Activated B cell treated with CpG ODN at 0.5 μM for 24 hours (primary cell): Measurements from ENCODE around the gene ANO9. TPM values are rescaled to one million over a fixed set of nuclear protein-coding genes. Genes with fewer than 3 reads are reported as not detected.

Experiments used
- ATAC-seq: fragments of 200-7000 bp; cut with Tn5 transposase; one replicate; pipeline ENCODE4 v1.10.0; 2021; ENCODE audit warnings: low read depth, mild to moderate bottlenecking, moderate library complexity
- CTCF ChIA-PET: fragments of 350-600 bp; sonication (Branson Sonifier 250); formaldehyde crosslinking; loops from one replicate; lab custom pipeline; 2021; ENCODE audit warnings: antibody characterized with exemption; lab: Charles Lee
- POLR2A ChIA-PET: fragments of 350-600 bp; sonication (Branson Sonifier 250); formaldehyde crosslinking; loops from one replicate; lab custom pipeline; 2021; ENCODE audit warnings: antibody characterized with exemption; lab: Charles Lee
- DNase-seq: peaks from one replicate; pipeline ENCODE4 v3.0.0; 2022
- H3K27ac Mint-ChIP-seq: one replicate; pipeline ENCODE4 v1.8.0; 2020; ENCODE audit warnings: mixed read lengths
- H3K27me3 Mint-ChIP-seq: one replicate; pipeline ENCODE4 v1.8.0; 2021; ENCODE audit warnings: mixed read lengths
- H3K36me3 Mint-ChIP-seq: one replicate; pipeline ENCODE4 v1.8.0; 2021; ENCODE audit warnings: low read depth, mixed read lengths
- H3K4me1 Mint-ChIP-seq: one replicate; pipeline ENCODE4 v1.8.0; 2021; ENCODE audit warnings: mixed read lengths
- H3K4me3 Mint-ChIP-seq: one replicate; pipeline ENCODE4 v1.8.0; 2020; ENCODE audit warnings: mild to moderate bottlenecking, mixed read lengths
- H3K9me3 Mint-ChIP-seq: one replicate; pipeline ENCODE4 v1.8.0; 2020; ENCODE audit warnings: mixed read lengths
- intact Hi-C: fragments of 100-400 bp; cut with micrococcal nuclease; formaldehyde crosslinking; loops from one replicate; pipeline ENCODE4 v1.15.1; 2024
- total RNA-seq: library from RNA; stranded (reverse); gene quantifications from 2 replicates; pipeline ENCODE4 v1.2.3, GENCODE V29; 2022
- TF ChIP-seq, protein P1 (sequence below): fragments of 200-600 bp; IDR thresholded peaks from one replicate; pipeline ENCODE4 v1.8.0; 2022; ENCODE audit warnings: antibody characterized with exemption, mild to moderate bottlenecking

ANO9 gene
- total RNA-seq, 1 donor from 2014 or later = 46.1 TPM

DNA sequence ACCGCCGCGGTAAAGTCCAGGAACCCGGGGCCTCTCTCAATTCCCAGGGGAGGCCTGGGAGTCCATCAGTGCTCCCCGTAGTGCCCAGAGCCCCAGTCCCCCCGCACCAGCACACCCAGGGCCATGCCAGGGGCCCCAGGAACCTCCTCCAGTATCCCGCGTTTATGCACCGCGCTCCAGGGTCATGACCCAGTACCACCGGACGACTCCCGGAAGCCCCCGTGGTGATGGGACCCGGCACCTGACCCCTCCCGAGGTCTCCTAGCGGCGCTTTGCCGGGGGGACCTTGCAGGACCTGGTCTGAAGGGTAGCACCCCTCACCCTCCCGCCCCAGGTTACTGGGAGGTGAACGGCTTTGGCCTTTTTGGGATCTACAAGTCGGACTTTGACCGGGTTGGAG lies 61.3 kb downstream of the ANO9 start:
- DNase-seq (no peak), ATAC-seq (no peak)
- H3K27me3 Mint-ChIP-seq = peaks cover 18% of the 10 kb centered on the region
- H3K36me3 Mint-ChIP-seq = no peaks in the 10 kb centered on the region
- ChIA-PET POLR2A (no interaction called here), CTCF (no interaction called here)
- intact Hi-C loops = no loop called here
- no peaks in the 10 kb centered on the region for H3K9me3 Mint-ChIP-seq
- H3K27ac Mint-ChIP-seq = no peak overlapping the region
- no peaks in the 10 kb centered on the region for H3K4me1 Mint-ChIP-seq
- TF ChIP-seq, protein P1, sequence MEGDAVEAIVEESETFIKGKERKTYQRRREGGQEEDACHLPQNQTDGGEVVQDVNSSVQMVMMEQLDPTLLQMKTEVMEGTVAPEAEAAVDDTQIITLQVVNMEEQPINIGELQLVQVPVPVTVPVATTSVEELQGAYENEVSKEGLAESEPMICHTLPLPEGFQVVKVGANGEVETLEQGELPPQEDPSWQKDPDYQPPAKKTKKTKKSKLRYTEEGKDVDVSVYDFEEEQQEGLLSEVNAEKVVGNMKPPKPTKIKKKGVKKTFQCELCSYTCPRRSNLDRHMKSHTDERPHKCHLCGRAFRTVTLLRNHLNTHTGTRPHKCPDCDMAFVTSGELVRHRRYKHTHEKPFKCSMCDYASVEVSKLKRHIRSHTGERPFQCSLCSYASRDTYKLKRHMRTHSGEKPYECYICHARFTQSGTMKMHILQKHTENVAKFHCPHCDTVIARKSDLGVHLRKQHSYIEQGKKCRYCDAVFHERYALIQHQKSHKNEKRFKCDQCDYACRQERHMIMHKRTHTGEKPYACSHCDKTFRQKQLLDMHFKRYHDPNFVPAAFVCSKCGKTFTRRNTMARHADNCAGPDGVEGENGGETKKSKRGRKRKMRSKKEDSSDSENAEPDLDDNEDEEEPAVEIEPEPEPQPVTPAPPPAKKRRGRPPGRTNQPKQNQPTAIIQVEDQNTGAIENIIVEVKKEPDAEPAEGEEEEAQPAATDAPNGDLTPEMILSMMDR = no peak
- no peak overlapping the region for H3K4me3 Mint-ChIP-seq

DNA sequence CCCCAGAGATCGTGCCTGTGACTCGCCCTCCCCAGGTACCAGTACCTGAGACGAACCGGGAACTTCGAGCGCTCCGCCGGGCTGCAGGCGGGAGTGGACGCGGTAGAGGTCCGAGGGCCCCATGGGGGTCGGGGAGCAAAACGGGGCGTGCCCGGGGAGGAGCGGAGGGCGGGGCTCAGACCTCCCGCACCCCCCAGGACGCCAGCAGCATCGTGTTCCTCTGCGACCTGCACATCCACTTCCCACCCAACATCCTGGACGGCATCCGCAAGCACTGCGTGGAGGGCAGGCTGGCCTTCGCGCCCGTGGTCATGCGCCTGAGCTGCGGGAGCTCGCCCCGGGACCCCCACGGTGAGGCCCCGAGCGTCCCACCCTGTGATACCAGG lies 61.7 kb downstream of the ANO9 start:
- DNase-seq = no peak
- no peaks in the 10 kb centered on the region for H3K36me3 Mint-ChIP-seq
- no peak for ATAC-seq
- H3K4me1 Mint-ChIP-seq = no peaks in the 10 kb centered on the region
- H3K4me3 Mint-ChIP-seq = no peak overlapping the region
- CTCF ChIA-PET = no interaction called here
- POLR2A ChIA-PET = no interaction called here
- peaks cover 18% of the 10 kb centered on the region for H3K27me3 Mint-ChIP-seq
- TF ChIP-seq, protein P1 = no peak
- H3K27ac Mint-ChIP-seq = no peak overlapping the region
- H3K9me3 Mint-ChIP-seq = no peaks in the 10 kb centered on the region
- intact Hi-C loops = no loop called here

DNA sequence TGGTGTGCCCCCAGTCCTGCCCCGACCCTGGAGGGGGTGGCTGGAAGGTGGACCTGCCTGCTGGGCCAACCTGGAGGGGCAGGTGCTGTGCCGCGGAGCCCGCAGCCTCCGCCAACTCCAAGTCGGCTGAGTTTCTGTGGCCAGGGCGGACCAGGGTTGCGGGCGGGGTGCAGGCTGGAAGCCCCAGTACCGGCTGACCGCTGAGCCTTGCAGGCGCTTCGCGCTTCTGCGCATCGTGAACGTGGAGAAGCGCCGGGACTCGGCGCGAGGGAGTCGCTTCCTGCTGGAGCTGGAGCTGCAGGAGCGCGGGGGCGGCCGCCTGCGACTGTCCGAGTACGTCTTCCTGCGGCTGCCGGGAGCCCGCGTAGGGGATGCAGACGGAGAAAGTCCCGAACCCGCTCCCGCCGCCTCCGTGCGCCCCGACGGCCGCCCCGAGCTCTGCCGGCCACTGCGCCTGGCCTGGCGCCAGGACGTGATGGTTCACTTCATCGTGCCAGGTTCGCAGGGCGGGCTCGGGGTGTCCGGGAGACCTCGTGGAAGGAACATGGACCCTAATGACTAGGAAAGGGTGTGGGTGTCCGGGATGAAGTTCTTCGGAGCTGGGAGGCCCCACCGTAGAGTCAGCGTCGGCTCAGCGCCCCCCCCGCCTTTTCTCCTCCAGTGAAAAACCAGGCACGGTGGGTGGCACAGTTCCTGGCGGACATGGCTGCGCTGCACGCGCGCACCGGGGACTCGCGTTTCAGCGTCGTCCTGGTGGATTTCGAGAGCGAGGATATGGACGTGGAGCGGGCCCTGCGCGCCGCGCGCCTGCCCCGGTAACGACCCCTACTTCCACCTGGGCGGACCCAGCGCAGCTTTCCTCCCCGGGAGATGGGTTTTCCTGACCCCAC lies 62.4 kb downstream of the ANO9 start:
- CTCF ChIA-PET = no interaction called here
- intact Hi-C loops = no loop called here
- Mint-ChIP-seq H3K27ac (no peak overlapping the region), H3K9me3 (no peaks in the 10 kb centered on the region), H3K27me3 (peaks cover 18% of the 10 kb centered on the region), H3K36me3 (no peaks in the 10 kb centered on the region), H3K4me1 (no peaks in the 10 kb centered on the region), H3K4me3 (no peak overlapping the region)
- ATAC-seq = no peak
- POLR2A ChIA-PET = no interaction called here
- no peak for DNase-seq
- TF ChIP-seq, protein P1 = no peak

DNA sequence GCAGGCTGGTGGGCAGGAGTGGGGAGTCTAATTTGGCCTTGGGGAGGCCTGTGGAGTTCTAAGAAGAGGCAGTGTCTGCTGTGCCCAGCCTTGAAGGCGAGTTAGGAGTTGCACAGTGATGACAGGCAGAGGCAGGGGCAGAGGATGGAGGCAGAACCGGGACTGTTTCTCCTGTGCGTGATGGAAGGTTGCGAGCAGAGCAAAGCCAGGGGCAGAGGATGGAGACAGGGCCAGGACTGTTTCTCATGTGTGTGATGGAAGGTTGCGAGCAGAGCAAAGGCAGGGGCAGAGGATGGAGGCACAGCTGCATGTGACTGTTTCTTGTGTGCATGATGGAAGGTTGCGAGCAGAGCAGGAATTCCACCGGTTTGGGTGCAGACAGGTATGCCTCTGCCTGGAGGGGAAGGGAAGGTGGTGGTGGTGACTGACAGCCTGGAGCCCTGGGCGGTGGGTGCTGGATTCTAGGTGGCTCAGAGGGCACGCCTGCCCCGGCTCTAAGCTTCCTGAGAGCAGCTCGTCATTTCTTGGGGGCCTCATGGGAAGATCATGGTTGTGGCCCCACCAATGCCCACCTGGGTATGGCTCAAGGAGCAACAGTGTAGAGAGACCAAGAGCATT lies 63.8 kb downstream of the ANO9 start:
- H3K4me3 Mint-ChIP-seq = no peak overlapping the region
- no peak for ATAC-seq
- H3K9me3 Mint-ChIP-seq = no peaks in the 10 kb centered on the region
- ChIA-PET CTCF (no interaction called here), POLR2A (no interaction called here)
- peaks cover 16% of the 10 kb centered on the region for H3K27me3 Mint-ChIP-seq
- H3K27ac Mint-ChIP-seq = no peak overlapping the region
- TF ChIP-seq, protein P1 = no peak
- no peaks in the 10 kb centered on the region for H3K4me1 Mint-ChIP-seq
- intact Hi-C loops = no loop called here
- no peak for DNase-seq
- H3K36me3 Mint-ChIP-seq = no peaks in the 10 kb centered on the region

DNA sequence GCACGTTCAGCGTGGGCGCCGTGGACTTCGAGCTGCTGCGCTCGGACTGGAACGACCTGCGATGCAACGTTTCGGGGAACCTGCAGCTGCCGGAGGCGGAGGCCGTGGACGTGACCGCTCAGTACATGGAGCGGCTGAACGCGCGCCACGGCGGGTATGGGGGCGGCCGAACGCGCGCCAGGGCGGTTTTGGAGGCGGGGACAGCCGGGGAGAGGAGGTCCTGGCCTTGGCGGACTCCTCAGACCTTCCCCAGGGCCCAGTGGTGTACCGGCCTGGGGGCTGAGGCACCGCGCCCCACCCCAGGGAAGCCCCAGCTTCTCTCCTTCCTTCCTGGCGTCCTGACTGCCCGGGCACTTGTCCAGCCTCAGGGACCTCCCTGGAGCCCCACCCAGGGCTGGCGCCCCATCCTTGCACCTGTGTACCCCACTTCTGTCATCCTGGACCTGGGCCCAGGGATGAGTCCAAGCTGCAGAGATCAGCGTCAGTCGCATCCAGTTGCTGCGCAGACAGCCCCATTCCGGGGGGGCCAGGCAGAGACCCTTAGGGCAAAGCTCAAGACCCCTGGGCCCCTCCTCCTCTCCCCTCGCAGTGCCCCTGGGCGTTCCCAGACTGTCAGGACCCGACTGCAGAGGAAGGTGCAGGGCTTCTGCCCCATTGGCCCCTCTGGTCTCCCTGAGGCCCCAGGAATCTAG lies 64.5 kb downstream of the ANO9 start:
- no peak for DNase-seq
- CTCF ChIA-PET = no interaction called here

More for the DNA sequence above, 64.5 kb downstream of the ANO9 start:
- POLR2A ChIA-PET = no interaction called here
- ATAC-seq = no peak
- H3K36me3 Mint-ChIP-seq = no peaks in the 10 kb centered on the region
- intact Hi-C loops = no loop called here
- TF ChIP-seq, protein P1 = no peak
- H3K4me3 Mint-ChIP-seq = no peak overlapping the region
- no peak overlapping the region for H3K27ac Mint-ChIP-seq
- no peaks in the 10 kb centered on the region for H3K9me3 Mint-ChIP-seq
- H3K4me1 Mint-ChIP-seq = no peaks in the 10 kb centered on the region
- H3K27me3 Mint-ChIP-seq = peaks cover 16% of the 10 kb centered on the region
